Fibroblast of skin of left biceps (primary cell): Measurements from ENCODE around the gene C11orf98.
"Not testable (repeated sequence)": the region's sequence is repeated elsewhere in the genome, so short reads cannot be mapped to it uniquely, and the experiment has no call there.

ENCODE experiments used
- DNase-seq, 2 experiments: peaks; one replicate each; pipeline ENCODE4 v3.0.0-alpha.2; 2013; ENCODE audit warnings: low read depth in 2 of 2

The C11orf98 gene

GRCh38 chr11:62682518-62682917, 17.5 kb upstream of the C11orf98 start:
- DNase-seq, result no peak

DNA sequence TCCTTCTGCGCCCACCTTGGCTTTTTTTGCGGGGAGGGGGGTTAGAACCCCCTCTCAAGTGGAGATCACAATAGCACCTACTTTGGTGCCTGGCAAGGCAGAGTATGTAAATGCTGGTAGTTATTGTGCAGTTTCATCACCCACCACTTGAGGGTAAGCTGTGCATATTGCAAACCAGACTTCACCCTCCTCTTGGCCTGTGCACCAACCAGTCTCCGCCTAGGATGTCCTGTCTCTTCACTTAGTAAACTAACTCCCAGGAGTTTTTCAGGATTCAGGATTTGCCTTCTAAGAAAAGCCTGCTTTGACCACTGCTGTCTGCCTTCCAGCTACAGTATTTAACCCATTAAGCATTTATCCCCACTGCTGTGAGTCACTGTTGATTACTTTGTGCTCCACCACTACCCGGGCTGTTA, 15.8 kb upstream of the C11orf98 start:
- peak in 1 of 2 experiments; percentile 56 for DNase-seq

DNA sequence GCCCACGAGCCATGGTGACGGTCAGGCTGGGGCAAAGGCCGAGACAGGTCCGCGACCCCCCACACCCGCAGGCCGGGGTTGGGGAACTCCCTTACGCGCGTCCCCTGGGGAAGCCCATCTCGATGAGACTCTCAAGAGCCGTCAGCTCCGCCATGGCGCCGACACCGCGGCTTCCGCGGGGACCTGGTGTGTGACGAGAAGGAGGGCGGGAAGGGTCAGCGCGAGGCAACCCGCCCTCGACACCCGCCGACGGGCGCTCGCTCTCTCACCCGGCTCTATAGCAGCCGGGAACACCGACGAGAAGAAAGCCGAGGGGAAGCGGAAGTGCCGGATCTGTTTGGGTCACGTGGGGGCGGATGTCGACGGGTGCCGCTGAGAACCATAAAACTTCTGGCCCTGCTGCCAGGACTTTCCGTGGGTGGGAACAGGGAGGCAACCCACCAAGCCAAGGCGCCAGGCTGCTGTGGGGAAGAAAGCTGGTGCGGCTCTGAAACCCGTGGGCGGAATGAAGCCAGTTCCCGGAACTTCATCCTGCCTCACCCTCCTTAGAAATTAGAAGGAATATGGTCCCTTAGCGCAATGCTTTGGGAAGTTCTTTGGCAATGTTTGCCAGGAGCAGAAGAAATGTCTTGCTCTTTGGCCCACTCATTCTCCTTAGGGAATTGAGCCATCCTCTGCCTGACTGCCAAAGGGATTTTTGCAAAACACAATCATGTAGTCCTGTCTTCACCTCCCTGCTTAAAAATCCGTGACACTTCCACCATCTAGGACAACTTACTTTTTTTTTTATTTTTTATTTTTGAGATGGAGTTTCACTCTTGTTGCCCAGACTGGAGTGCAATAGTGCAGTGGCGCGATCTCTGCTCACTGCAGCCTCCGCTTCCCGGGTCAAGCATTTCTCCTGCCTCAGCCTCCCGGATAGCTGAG, 14.0 kb upstream of the C11orf98 start, which contains the start of gene UBXN1:
Gene UBXN1, minus strand, starts transcription at position 304 of the 927 bp plus-strand sequence. Its CDS starts 150 bp downstream, at position 154.
- DNase-seq, result peak; percentile 75 to 84

GRCh38 chr11:62678433-62678769, 13.4 kb upstream of the C11orf98 start:
- no peak for DNase-seq

DNA sequence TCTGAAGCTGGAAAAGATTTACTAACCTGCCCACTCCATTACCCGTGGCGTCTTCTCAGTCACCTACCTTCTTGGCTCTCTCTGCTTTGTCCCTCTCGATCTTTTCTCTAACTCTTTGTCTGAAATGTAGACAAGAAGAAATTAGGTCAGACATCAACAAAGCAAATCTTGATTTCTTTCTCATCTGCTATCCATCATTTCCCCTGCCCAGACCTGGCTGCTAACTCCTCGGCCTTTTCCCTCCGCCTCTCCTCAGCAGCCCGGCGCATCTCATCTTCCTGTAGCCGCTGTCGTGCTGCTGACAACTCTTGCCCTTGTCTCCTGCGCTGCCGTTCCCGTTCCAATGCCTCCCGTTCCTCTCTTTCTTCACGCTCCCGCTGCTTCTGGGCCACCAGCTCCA, 12.7 kb upstream of the C11orf98 start:
- DNase-seq, result no peak

DNA sequence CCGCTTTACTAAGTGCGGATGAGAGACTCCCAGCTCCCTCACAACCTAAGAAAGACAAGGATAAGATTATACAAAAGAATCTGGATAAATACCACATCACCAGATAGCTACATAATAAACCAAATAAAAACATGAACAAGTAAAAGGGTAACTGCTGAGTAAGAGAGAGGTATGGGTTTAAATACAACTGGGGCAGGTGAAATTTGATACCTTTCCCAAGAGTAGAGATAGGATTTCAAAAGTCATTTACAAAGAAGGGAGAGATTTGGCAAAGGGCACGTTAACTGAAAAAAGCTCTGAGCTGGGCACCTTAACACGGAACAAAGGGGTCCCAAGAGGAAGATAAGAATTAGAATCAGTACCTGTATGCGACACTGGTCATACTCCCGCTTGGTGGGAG, 12.1 kb upstream of the C11orf98 start:
- DNase-seq, result no peak

GRCh38 chr11:62676698-62677097, 11.7 kb upstream of the C11orf98 start:
- no peak for DNase-seq

DNA sequence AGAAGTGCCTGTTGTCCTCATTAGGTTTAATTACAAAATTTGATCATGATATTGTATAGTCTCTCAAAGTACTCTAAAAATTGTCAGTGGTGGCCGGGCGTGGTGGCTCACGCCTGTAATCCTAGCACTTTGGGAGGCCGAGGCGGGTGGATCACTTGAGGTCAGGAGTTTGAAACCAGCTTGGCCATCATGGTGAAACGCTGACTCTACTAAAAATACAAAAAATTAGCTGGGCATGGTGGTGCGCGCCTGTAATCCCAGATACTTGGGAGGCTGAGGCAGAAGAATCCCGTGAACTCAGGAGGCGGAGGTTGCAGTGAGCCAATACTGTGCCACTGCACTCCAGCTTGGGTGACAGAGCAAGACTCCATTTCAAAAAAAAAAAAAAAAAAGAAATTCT, 10.4 kb upstream of the C11orf98 start:
- DNase-seq, result not testable (repeated sequence)

GRCh38 chr11:62673196-62673525, 8.2 kb upstream of the C11orf98 start:
- no peak for DNase-seq

DNA sequence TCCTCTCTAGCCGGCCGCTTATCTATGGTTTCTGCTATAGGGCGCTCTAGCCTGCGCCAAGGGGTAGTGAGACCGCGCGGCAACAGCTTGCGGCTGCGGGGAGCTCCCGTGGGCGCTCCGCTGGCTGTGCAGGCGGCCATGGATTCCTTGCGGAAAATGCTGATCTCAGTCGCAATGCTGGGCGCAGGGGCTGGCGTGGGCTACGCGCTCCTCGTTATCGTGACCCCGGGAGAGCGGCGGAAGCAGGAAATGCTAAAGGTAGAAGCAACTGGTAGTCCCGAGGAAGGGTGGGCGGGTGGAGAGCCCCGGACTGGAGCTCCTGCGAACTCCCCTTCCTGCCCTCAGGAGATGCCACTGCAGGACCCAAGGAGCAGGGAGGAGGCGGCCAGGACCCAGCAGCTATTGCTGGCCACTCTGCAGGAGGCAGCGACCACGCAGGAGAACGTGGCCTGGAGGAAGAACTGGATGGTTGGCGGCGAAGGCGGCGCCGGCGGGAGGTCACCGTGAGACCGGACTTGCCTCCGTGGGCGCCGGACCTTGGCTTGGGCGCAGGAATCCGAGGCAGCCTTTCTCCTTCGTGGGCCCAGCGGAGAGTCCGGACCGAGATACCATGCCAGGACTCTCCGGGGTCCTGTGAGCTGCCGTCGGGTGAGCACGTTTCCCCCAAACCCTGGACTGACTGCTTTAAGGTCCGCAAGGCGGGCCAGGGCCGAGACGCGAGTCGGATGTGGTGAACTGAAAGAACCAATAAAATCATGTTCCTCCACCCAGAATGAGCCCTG, 6.8 kb upstream of the C11orf98 start, which contains the start of the genes LBHD1 and UQCC3:
Gene LBHD1, minus strand, starts transcription at position 660 of the 782 bp plus-strand sequence. CDS start 2,236 bp downstream, outside the sequence.
Gene UQCC3, plus strand, starts transcription at position 66 of the 782 bp plus-strand sequence. Its CDS starts 73 bp downstream, at position 139.
- DNase-seq, result peak in 1 of 2 experiments; percentile 76

- peak in 1 of 2 experiments; percentile 70 for DNase-seq
Measured at GRCh38 chr11:62671236-62671607, 6.2 kb upstream of the C11orf98 start.

DNA sequence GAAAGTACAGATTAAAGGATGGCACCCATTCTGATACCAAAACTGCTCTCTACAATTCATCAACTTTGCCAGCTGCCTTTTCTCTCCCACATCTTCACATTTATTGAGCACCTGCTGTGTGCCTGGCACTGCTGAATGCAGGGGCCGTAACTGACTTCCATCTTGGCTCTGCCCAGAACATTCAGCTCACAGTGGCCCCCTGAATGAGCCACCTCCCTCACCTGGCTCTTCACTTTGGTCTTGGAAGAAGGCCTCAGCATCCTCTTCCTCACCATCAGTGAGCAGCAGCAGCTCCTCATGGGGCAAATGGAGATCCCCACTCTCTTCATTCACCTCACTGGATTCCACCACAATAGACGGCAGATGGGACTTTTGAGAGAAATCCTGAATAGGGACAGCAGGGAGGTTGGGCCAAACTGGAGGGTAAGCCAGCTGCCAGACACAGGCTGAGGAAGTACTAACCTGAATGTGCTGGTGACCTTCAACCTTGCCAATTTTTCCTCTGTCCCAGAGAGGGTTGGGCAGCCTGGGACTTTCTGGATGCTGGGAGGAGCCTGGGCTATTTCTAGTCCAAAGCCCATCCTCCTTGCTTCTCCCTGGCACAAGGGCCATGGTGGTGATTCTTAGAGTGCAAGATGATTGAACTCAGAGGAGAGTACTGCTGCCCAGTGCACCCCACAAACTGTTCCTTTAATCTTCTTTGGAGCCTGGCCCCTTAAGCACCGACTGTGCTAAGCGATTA, 4.6 kb upstream of the C11orf98 start:
- DNase-seq, result no peak

DNA sequence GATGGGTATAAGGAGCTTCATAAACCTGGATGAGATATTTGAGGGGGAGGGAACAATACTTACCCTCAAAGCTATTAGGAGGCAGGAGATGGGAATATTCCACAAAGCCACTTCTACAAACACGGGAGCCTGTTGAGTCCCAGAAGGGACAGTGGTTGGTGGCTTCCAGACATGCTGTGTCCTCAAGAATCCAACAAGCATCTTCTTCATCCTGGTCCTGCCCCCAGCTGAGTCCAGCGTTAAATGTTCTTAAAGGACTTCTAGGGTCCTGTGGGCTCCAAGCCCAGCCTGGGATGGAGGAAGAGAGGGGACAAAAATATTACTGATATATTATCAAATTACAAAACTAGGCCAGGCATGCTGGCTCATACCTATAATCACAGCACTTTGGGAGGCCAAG, 2.5 kb upstream of the C11orf98 start:
- DNase-seq, result no peak

GRCh38 chr11:62666259-62666926, 1.4 kb upstream of the C11orf98 start:
- DNase-seq, result no peak

DNA sequence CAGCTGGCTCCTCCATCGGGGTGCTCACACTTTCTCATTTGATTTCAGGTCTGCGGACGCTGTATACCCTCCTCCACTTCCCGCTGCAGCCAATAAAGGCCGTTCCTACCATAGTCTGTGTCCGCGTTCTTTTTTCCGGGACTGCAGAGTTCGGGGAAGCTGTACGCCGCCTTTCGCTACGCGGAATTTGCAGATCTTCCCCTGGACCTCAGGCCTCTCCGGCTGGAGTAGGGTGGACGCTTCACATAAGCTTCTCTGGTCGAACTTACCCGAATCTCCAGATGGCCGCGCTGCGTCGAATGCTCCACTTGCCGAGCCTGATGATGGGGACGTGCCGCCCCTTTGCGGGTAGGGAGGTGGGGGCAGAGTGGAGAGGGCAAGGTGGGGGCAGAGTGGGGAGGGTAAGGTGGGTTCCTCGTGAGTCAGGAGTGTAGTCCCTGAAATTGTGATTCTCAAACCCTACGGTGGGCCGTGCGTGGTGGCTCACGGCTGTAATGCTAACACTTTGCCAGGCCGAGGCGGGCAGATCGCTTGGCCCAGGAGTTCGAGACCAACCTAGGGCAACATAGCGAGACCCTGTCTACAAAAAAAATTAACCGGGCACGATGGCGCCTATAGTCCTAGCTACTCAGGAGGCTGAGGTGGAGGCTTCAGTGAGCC, 719 bp upstream of the C11orf98 start:
- no peak for DNase-seq

DNA sequence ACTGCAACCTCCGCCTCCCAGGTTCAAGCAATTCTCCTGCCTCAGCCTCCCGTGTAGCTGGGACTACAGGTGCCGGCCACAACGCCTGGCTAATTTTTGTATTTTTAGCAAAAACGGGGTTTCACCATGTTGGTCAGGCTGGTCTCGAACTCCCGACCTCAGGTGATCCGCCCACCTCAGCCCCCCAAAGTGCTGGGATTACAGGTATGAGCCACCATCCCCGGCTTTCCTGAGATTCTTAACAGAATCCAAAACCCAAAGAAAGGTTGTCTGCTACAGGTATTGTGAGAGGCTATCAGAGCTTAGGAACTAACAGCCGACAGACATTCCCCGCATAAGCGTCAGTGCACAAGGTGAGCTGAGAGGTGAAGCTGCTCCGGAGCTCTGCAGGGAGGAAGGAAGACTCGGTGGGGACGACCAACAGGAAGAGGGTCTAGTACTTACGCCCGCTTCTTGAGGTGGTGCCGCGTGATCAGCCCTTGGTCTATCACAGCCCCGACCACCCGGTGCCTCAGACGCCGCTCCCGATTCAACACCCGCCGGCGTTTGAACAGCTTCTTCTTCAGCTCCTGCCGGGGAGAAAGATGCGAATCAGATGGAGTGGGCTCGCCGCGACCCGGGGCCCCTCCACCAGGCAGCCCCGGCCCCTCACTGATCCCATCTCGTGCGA, 470 bp downstream of the C11orf98 start:
- DNase-seq, result no peak

GRCh38 chr11:62656796-62657429, 8.1 kb downstream of the C11orf98 start:
- DNase-seq, result no peak

DNA sequence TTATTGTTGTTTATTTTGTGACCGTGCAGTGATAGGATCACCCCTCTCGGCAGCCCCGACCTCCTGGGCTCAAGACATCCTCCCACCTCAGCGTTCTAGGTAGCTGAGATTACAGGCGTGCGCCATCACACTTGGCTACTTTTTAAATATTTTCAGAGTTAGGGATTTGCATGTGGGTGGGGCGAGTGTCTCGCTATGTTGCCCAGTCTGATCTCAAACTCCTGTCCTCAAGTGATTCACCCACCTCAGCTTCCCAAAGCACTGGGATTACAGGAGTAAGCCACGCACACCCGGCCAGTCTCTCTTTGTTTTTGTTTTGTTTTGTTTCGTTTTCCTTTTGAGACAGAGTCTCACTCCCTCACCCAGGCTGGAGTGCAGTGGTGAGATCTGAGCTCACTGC, 10.7 kb downstream of the C11orf98 start:
- DNase-seq, result no peak

DNA sequence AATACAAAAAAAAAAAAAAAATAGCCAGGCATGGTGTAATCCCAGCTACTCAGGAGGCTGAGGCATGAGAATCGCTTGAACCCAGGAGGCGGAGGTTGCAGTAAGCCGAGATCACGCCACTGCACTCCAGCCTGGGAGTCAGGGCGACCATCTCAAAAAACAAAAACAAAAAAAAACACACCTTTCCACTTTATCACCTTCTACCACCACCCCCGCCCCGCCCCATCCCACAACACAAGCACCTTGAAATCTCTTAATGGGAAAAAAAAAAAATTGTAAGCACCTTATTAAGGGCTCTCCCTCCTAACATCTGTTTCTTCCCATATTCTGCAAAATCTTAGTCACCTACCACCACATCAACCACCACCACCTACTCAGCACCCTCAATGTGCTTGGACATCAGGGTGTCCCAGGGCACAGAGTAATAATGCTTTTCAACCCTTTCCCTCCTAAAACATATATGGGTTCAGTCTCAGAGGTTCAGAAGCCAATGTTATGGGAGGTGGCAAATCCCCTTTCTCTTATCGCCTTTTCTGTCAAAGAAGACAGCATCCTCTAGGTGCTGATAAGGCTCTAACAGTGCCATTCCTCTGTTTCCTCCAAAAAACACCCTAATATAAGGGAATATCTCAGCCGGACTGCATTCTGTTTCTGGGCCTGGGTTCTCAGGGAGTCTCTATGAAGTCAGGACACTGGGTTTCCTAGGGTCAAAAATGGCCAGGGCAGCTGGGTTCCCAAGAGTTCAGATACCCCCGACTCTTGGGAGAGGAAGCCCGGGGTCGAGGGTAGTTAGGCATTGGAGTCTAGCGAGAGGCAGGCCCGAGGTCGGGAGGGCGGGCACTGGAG, 12.6 kb downstream of the C11orf98 start:
- no peak for DNase-seq
